ELF-1 (cell line): ENCODE data around the gene SAMD5.

ENCODE experiments used
- DNase-seq: peaks from one replicate; pipeline ENCODE4 v3.0.0-alpha.2; 2016; ENCODE audit warnings: low read depth, low spot score

SAMD5 gene

GRCh38 chr6:147508042-147508865 lies at the start of gene SAMD5:
Gene SAMD5, plus strand, starts transcription at chr6:147508690. Its CDS starts 239 bp downstream, at chr6:147508929.
- peak; percentile 77 for DNase-seq

DNA sequence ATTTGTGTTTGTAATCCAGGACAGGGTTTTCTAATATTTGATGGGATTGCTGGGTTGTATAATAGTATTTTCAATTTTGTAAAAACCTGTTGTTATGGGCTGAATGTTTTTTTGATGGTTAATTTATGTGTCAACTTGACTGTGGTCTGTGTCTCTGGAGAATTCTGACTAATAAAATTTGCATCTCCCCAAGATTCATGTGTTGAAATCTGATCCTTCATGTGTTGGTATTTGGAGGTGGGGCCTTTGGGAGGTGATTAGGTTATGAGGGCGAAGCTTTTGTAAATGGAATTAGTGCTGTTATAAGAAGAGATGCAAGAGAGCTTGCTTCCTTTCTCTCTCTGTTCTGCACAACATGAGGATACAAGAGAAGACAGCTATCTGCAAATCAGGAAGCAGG lies 48.7 kb upstream of the SAMD5 start:
- DNase-seq: no peak

- DNase-seq: no peak
Observed at GRCh38 chr6:147463651-147464050, 44.8 kb upstream of the SAMD5 start.

DNA sequence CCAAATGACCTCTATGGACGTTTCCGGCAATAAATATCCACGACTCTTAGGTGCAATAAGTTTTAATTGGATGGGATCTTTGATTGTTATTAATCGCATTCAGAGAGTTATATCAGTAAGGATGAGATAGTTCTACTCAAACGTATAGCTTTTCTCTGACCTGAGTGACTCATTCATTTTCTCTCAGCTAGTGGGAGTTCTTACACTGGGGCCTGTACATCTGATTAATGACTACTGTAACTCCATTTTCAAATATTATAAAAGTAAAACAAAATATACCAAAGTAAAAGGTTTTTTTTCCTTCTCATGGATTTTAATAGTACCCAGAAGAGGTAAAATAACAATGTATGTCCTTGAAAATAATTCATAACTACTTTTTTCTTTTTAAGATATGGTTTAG lies 41.1 kb upstream of the SAMD5 start:
- DNase-seq: no peak

- no peak for DNase-seq
Observed at GRCh38 chr6:147467886-147468285, 40.6 kb upstream of the SAMD5 start.

DNA sequence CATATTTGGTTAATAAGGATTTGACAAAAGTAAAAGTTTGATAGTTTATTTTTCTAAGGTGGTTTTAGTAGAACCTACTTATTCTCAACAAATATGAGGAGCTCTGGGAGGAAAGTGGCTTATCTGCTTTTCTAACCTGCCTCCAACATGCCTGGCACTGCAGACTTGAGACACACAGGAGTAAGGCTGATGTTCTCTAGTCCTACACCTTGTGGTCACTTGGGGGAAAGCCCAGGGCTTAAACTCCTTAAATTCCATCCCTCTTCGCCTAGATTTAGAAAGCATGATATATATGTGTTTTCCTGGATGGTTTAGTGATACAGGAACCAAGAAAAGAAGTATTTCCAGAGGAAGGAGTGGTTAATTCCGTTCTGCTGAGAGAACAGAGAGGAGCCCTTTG lies 39.9 kb upstream of the SAMD5 start:
- DNase-seq: peak; percentile 9

- no peak for DNase-seq
Observed at GRCh38 chr6:147479857-147480256, 28.6 kb upstream of the SAMD5 start.

- no peak for DNase-seq
Observed at GRCh38 chr6:147486683-147487082, 21.8 kb upstream of the SAMD5 start.

DNA sequence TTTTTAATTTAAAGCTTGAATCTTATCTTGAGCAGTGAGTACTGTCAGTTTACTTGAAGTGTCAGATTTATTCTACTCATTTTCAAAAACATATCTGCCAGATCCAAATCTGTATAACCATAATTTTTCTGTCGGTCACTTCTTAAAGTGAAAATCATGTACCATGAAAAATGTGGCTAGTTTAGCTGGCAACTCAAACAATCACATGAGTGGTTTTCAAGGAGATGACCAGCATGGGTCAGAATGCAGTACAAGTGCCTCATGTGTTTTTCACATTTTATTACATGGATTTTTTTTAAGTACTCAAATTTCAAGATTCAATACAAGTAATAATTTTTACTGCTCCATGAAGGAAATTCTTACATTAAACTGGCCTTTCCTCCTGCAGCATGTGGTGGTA lies 11.0 kb upstream of the SAMD5 start:
- no peak for DNase-seq

- peak; percentile 15 for DNase-seq
Observed at GRCh38 chr6:147503587-147503986, 4.9 kb upstream of the SAMD5 start.

GRCh38 chr6:147504848-147505247 lies 3.6 kb upstream of the SAMD5 start:
- DNase-seq: no peak

GRCh38 chr6:147506704-147507114 lies 1.8 kb upstream of the SAMD5 start:
- peak; percentile 77 for DNase-seq

- DNase-seq: peak; percentile 32
Observed at GRCh38 chr6:147507162-147508041, 1.1 kb upstream of the SAMD5 start.

DNA sequence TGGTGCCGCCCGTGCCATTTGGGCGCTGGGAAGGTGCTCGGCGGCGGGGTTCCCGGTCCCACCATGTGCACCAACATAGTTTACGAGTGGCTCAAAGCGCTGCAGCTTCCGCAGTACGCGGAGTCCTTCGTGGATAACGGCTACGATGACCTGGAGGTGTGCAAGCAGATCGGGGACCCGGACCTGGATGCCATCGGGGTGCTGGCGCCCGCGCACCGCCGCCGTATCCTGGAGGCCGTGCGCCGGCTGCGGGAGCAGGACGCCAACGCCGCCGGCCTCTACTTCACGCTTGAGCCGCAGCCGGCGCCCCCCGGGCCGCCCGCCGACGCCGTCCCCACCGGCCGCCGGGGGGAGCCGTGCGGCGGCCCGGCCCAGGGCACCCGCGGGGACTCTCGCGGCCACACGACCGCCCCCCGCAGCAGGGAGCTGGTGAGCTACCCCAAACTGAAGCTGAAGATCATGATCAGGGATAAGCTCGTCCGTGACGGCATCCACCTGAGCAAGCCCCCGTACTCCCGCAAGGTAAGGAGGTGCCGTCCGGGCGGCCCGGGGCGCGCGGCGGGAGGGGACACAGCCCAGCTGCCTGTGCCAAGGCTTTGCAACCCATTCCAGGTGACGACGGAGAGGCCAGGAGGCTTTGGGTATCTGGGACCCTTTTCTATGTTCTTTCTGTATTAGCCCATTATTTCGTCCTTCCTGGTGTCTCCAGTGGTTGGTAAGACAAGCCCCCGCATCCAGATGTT lies 547 bp downstream of the SAMD5 start:
- peak; percentile 16 for DNase-seq

DNA sequence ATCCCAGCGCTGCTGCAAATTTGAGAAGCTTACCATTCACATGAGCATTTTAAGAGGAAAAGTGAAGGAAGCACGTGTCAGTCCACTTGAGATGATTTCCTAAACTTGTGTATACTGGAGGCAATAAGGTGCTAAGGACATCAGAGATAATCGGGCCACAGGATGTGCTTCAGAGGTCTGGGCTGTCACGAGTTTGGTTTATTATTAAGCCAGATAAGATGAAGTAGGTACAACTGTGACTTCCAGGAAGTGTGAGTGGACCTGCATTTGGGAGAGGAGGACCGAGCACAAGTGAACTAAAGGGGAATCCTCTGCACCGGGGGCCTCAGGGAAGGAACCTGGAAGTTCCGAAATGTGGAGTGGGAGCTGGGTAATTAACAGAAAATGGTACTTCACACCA lies 1.4 kb downstream of the SAMD5 start:
- DNase-seq: no peak

DNA sequence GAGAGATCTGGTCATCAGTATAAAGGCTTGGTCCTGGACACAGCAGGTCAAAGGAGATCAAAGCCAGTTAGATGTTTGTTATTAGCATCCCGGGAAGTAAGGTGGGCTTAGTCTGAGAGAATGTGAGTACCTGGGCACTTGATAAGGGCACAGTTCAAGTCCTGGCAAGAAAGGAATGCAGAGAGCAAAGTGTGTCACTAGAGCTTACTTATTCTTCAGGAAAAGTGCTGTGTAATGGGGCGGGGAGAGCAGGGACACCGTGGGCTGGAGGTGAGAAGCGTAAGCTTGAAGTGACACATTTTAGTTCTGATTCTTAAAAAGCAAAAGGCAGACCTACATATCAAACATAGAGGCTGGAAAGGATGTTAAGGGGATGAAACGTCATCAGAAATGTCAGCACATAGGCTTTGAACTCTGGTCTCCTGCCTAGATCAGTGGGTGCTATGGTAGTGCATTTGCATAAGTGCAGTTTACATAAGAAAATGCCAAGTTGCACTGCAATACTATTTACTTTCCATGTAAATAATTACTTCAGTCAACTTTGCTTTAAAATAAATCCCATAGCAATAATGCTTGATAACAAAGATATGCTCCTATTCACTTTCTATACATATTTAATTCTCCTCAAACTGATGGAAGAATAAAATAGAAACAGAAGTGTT lies 2.6 kb downstream of the SAMD5 start:
- DNase-seq: no peak

GRCh38 chr6:147514831-147515230 lies 6.3 kb downstream of the SAMD5 start:
- DNase-seq: no peak

GRCh38 chr6:147515327-147515726 lies 6.8 kb downstream of the SAMD5 start:
- DNase-seq: no peak

DNA sequence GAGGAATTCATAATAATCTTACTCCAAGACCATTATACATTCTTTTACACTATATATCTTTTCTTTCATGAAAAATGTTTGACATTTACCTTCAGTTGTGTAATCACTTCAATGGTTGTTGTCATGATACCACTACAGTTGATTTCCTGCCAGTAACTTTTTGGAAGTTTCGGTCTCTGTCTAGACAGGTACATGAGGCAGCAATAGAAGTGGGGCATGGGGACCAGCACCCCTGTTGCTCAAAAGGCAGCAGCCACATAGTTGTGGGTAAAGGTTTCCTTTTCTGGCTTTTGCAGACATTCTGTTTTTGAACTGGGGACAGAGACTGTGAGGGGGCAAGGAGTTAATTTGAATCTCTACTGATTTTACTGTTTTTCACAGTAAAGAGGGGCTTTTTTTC lies 14.1 kb downstream of the SAMD5 start:
- DNase-seq: no peak

- no peak for DNase-seq
Observed at GRCh38 chr6:147525519-147526209, 17.2 kb downstream of the SAMD5 start.

- no peak for DNase-seq
Observed at GRCh38 chr6:147527197-147527596, 18.7 kb downstream of the SAMD5 start.
